Effector CD4-positive, alpha-beta T cell (primary cell): Measurements from ENCODE around the gene CLDN4.
"Not testable (repeated sequence)": the region's sequence is repeated elsewhere in the genome, so short reads cannot be mapped to it uniquely, and the experiment has no call there.

Experiments used
- DNase-seq: peaks from one replicate; pipeline ENCODE4 v3.0.0-alpha.2; 2020

Gene CLDN4

GRCh38 chr7:73844131-73844547, 13.3 kb downstream of the CLDN4 start:
- DNase-seq: no peak

GRCh38 chr7:73844848-73845460, 14.2 kb downstream of the CLDN4 start:
- no peak for DNase-seq

GRCh38 chr7:73845701-73846195, 15.0 kb downstream of the CLDN4 start:
- DNase-seq: not testable (repeated sequence)

DNA sequence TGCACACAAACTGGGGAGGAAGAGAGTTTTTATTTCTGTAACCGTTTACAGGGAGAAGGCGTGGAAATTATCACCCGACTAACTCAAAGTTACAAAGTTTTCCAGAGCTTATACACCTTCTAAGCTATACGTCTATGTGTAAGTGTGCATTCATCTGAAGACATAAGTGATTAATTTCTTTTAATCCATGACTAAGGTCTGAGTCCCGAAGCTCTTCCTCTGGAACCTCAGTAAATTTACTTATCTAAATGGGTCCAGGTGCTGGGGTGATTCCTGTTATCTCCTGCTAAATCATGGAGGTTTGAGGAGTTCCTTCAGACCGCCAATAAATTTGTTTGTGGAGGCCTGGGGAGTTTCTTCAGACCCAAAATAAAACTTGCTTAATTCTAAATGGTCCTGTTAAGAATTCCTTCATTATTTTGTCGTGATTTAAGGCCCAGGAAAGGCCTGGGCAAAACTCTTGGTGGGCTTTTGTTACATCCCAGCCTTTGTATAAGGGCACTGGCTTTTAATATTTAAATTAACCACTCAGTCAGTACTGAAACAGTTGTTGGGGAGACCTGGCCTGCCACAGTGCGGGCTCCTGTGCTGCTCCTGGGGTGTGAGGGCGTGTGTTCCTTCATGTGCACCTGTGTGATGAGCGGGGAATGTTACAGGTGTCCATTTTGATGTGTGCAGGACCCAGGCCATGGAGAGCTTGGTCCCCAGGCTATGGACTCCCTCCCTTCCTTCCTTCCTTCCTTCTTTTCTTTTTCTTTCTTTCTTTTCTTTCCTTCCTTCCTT, 17.3 kb downstream of the CLDN4 start:
- DNase-seq: no peak

DNA sequence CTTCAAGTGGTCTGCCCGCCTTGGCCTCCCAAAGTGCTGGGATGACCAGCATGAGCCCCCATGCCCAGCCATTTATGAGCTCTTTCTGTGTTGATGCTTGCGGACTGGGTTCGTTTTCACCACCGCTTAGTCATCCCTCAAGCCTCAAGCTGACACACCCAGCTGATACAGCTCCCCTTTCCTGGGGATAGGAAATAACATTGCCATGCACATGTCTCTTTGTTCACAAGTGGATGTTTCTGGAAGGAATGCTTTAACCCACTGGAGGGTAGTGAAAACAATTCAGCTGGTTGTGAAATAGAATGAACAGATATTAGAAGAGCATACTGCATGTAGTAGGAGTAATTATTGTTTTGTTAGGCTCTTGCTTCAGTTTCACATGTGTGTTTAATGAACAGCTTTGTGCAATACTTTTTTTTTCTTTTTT, 20.0 kb downstream of the CLDN4 start:
- no peak for DNase-seq

- DNase-seq: no peak
Measured at GRCh38 chr7:73851410-73852338, 20.9 kb downstream of the CLDN4 start.

DNA sequence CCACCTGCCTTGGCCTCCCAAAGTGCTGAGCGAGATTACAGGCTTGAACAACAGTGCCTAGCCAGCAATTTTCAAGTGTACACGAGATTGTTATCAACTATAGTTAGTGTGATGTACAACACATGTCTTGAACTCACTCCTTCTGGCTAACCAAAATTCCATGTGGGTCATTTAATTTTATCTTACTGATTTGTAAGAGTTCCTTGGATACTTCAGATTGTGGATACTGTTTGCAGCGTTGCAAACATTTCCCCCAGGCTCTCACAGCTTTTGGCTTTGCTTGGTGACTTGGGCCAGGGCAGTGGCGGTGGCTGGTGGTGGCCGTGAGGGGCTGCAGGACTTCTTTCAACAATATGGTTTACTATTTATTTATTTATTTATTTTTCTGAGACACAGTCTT, 21.7 kb downstream of the CLDN4 start:
- DNase-seq: no peak

GRCh38 chr7:73856941-73857340, 26.1 kb downstream of the CLDN4 start:
- no peak for DNase-seq

DNA sequence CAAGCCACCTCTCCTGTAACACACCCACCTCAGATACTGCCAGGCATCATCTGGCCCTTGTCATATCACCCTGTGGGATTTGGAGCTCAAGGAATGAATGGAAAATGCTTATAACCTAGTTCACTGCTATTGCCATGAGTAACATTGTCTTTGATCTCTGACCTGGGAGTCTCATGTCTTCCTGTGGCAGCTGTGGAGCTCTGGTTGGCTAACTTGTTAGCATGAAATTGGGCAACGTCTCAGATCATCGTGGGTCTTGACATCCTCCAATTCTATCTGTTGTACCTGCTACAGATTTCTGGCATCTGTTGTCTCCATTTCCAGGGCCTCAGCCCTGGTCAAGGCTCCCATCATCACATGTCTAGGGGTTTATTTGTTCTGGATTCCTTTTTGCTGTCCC, 28.0 kb downstream of the CLDN4 start:
- DNase-seq: no peak

- DNase-seq: no peak
Measured at GRCh38 chr7:73860859-73861258, 30.1 kb downstream of the CLDN4 start, which contains the start of gene TMEM270. Gene TMEM270, plus strand, starts transcription at chr7:73861159. Its CDS starts 36 bp downstream, at chr7:73861195.

- no peak for DNase-seq
Measured at GRCh38 chr7:73861305-73861704, 30.5 kb downstream of the CLDN4 start.

DNA sequence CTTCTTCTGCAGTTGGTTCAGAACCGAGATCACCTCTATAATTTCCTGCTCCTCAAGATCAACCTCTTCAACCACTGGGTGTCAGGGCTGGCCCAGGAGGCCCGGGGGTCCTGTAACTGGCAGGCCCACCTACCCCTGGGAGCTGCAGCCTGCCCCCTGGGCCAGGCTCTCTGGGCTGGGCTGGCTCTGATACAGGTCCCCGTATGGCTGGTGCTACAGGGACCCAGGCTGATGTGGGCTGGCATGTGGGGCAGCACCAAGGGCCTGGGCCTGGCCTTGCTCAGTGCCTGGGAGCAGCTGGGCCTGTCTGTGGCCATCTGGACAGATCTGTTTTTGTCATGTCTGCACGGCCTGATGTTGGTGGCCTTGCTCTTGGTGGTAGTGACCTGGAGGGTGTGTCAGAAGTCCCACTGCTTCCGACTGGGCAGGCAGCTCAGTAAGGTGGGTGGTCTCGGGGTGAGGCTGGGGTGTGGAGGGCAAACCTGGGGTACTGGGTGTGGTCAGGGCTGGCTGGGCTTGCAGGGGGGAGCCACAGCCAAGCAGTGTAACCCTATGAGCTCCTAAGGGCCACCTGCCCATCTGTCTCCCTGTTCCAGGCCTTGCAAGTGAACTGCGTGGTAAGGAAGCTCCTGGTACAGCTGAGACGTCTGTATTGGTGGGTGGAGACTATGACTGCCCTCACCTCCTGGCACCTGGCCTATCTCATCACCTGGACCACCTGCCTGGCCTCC, 34.4 kb downstream of the CLDN4 start:
- no peak for DNase-seq

- no peak for DNase-seq
Measured at GRCh38 chr7:73865738-73866445, 35.1 kb downstream of the CLDN4 start.

DNA sequence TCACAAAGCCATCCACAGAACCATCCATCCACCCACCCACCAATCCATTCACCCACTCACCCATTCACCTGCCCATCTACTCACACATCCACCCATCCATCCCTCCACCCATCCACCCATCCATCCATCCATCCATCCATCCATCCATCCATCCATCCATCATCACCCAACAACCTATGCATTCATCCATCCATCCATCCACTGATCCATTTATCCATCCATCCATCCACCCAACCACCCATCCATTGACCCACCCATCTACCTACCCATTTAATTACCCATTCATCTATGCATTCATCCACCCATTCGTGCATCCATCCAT, 35.6 kb downstream of the CLDN4 start:
- no peak for DNase-seq

GRCh38 chr7:73869011-73869798, 38.4 kb downstream of the CLDN4 start:
- no peak for DNase-seq

DNA sequence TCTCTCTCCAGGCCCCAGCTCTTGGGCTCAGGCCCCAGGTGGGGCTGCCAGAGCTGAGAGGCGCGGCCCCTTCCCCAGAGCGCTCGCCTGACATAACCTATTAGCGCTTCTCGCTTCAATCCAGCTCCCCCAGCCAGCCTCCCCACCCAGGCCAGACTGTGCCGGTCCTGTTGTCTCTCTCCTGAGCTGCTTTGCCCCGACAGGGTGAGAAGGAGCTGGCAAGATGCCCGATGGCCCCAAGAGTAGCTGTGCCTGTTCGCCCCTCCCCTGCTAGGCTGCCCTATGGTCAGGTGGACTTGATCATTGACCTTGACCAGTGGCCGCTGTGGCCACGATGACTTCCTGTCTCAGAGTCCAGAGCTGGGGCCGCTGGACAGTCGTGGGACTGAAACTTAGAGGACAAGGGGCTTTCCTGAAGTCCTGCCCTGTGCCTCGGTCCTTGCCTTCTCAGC, 39.3 kb downstream of the CLDN4 start:
- no peak for DNase-seq

GRCh38 chr7:73871163-73872011, 40.6 kb downstream of the CLDN4 start:
- no peak for DNase-seq

DNA sequence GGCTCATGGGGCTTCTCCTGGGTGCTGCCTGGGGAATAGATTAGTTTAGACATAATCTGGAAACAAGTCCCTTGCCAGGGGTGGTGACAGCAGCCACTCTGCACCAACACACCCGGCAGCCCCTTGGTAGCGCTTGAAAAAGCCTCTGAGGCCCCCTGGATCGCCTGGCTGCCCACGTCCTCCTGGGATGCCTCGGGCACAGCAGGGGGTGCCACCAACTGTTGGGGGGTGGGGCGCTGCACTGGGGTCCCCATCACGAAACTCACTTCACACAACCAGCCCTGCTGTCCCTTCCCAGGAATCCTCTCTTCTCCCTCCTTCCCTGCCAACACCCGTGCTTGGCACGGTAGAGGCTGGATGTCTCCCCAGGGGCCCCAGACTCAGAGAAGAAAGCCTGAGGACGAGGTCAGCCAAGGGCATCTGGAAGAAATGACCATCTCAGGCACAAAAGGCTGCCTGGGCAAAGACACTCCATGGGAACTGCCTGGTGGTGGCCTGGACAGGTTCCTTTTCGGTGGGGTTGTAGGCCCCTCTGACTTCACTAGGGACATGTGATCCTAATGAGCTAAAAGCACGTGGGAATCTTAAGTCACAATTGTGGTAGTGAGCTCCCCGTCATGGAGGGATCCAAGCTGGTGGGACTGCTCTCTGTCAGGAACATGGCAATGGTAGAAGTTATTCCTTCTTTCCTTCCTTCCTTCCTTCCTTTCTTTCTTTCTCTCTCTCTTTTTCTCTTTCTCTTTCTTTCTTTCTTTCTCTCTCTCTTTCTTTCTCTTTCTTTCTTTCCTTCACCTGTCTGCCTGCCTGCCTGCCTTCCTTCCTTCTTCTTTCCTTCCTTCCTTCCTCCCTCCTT, 41.5 kb downstream of the CLDN4 start:
- no peak for DNase-seq

DNA sequence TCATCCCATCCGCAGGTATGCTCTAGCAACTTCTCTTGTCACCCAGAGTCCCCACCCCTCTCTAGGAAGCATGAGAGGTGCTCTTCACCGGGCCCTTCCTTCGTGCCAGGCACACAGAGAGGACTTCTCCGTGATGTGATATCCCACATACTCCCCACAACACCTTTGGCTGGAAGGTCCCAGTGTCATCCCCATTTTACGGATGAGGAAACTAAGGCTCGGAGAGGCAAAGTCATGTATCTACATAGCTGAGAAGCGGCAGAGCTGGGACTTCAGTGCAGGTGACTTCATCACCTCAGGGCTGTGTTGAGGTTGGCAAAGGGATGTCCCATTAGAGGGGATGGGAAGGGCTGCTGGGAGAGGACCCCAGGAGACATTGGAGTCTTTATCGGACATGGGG, 45.6 kb downstream of the CLDN4 start:
- no peak for DNase-seq
